ENCODE measurements around the gene SFT2D3.

Gene SFT2D3

DNA sequence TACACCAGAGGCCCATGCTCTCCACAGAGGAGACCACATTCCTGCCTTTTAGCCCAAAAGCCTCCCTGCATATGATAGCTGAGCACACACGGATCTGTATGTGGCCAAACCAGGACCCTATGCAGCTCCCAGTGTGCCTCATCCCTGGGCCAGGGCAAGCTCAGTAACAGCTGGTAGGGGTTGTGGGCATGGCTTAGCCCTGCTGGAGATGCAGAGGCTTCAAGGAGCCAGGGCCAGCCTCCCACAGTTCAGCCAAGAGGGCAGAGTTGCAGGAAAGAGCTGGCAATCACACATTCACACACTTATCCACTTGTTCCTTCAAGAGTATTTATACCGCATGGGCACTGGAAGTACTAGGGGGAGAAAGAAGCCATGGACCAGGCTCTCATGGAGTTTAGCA is 24.4 kb upstream of the SFT2D3 start:
- DNase-seq: peak; percentile 40 to 90
- H3K4me3 ChIP-seq: no peak overlapping the region
- no peaks in the 10 kb centered on the region for H3K36me3 ChIP-seq
- no peaks in the 10 kb centered on the region for H3K27me3 ChIP-seq
- peak overlapping the region; percentile 42 to 95 for H3K27ac ChIP-seq
- no peaks in the 10 kb centered on the region for H3K9me3 ChIP-seq
- TF ChIP-seq, protein P1, sequence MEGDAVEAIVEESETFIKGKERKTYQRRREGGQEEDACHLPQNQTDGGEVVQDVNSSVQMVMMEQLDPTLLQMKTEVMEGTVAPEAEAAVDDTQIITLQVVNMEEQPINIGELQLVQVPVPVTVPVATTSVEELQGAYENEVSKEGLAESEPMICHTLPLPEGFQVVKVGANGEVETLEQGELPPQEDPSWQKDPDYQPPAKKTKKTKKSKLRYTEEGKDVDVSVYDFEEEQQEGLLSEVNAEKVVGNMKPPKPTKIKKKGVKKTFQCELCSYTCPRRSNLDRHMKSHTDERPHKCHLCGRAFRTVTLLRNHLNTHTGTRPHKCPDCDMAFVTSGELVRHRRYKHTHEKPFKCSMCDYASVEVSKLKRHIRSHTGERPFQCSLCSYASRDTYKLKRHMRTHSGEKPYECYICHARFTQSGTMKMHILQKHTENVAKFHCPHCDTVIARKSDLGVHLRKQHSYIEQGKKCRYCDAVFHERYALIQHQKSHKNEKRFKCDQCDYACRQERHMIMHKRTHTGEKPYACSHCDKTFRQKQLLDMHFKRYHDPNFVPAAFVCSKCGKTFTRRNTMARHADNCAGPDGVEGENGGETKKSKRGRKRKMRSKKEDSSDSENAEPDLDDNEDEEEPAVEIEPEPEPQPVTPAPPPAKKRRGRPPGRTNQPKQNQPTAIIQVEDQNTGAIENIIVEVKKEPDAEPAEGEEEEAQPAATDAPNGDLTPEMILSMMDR (IDR thresholded peaks at IDR 0.05): no peak
- H3K4me1 ChIP-seq: peaks cover 0 to 53% (median 42%) of the 10 kb centered on the region in 4 donors
- intact Hi-C loops (cut with DNase I; ENCODE audit: low total_unique reads): loop anchor here (10.0 kb wide), 1 partner anchor 292 kb away; the partner anchor contains the start of gene MAP3K2

DNA sequence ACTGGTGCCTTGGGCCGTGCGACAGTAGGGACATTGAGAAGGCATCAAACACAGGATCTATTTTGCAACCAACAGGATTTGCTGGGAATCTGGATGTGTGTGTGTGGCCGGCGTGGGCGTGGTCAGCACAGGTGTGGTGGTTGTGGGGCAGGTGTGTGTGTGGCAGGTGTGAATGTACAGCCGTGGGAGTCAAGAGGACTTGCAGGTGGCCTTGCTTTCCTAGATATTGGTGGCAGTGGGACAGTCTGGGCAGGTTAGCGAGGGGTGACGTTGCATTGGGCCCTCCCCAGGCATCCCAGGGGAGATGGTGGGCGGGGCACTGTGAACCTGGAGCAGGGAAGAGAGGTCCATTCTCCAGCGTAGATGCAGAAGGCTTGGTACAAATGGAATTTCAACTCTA is 22.8 kb upstream of the SFT2D3 start:
- TF ChIP-seq, protein P1 (IDR thresholded peaks at IDR 0.05): no peak
- Histone ChIP-seq H3K36me3 (no peaks in the 10 kb centered on the region), H3K9me3 (no peaks in the 10 kb centered on the region), H3K4me1 (peaks cover 0 to 53% (median 34%) of the 10 kb centered on the region in 4 donors), H3K27ac (no peak overlapping the region), H3K27me3 (no peaks in the 10 kb centered on the region), H3K4me3 (no peak overlapping the region)
- intact Hi-C loops (cut with DNase I; ENCODE audit: low total_unique reads): loop anchor here (10.0 kb wide), 1 partner anchor 294 kb away; the partner anchor contains the start of gene MAP3K2
- DNase-seq: peak in 1 of 2 donors; percentile 17

DNA sequence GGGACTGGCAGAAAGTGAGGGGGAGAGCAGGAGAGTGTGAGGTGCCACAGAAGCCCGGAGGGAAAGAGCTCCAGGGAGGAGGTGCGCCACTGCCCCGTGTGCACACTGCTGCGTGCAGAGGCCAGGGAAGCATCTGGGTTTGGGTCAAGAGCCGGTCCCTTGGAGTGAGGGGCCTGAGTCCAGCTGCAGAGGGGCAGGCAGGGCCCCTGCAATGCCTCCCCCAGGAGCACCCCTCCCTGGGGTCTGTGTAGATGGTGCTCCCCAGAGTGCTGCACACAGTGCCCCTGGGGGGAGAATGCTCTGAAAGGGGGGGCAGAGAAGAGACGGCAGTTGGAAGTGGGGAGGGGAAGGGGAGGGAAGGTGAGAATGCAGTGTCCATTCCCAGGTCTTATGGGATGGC is 22.3 kb upstream of the SFT2D3 start:
- Histone ChIP-seq H3K27me3 (no peaks in the 10 kb centered on the region), H3K9me3 (no peaks in the 10 kb centered on the region), H3K4me1 (peaks cover 0 to 55% (median 31%) of the 10 kb centered on the region in 4 donors), H3K4me3 (no peak overlapping the region), H3K36me3 (no peaks in the 10 kb centered on the region), H3K27ac (no peak overlapping the region)
- TF ChIP-seq, protein P1 (IDR thresholded peaks at IDR 0.05): no peak
- intact Hi-C loops (cut with DNase I; ENCODE audit: low total_unique reads): loop anchor here (10.0 kb wide), 1 partner anchor 294 kb away; the partner anchor contains the start of gene MAP3K2
- DNase-seq: no peak

DNA sequence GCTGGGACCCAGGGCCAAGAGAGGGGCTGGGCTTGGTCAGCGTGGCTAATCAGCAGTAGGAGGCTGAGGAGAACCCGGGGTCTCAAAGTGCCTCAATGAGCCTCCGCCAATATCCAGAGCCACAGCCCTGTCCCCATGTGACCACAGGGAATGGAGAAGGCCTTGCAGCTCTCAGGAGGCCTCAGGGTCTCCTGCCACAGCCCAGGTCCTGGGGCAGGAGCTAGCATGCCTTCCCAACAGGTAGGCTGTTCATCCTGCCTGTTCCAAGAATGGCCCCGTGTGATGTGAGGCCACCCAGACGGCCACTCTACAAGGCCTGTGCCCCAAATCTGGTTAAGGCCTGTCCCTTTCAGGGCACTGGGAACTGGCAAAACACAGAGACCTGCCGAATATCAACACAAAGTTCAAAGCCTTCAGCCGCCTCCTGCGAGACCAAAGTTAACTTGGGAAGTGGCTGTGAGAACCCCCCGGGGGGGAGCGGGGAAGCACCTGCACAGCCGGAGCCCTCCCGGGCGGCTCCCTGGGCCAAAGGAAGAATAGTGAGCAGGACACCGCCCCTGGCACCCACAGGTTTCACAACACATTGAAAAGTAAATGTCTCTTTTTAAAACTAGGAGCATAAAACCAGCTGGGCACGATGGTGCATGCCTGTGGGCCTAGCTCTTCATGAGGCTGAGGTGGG is 21.5 kb upstream of the SFT2D3 start:
- intact Hi-C loops (cut with DNase I; ENCODE audit: low total_unique reads): loop anchor here (10.0 kb wide), 1 partner anchor 295 kb away; the partner anchor contains the start of gene MAP3K2
- Histone ChIP-seq H3K27ac (no peak overlapping the region), H3K4me1 (peaks cover 0 to 56% (median 28%) of the 10 kb centered on the region in 4 donors), H3K27me3 (no peaks in the 10 kb centered on the region), H3K36me3 (no peaks in the 10 kb centered on the region), H3K4me3 (no peak overlapping the region), H3K9me3 (no peaks in the 10 kb centered on the region)
- no peak for DNase-seq
- TF ChIP-seq, protein P1 (IDR thresholded peaks at IDR 0.05): no peak

DNA sequence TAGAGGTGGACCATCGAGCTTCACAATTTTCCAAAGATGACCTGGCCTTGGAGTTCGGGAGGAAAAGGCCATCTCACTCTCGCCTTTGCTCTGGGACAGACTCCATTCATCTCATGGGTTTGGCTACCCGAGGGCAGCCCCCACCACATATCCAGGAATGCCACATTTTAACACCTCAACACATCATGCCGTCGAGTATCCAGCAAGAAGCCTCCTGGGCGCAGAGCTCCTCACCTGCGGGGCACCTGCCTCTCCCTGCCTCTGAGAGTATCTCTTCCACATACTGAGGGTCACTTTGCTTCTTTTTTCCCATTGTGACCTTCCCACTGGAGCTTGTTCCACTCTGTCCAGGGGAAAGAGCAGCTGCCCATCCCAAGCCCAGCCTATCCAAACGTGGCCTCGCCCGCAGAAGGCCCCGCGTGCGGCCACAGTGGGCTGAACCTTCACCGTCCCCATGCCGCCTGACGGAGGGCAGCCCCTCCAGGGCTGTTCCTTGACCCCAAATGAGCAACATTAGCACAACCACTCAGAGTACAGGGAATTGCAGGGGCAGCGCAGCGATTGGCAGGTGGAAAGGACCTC is 20.5 kb upstream of the SFT2D3 start:
- Histone ChIP-seq H3K36me3 (no peaks in the 10 kb centered on the region), H3K4me3 (peak overlapping the region; percentile 28 to 46), H3K27ac (peak overlapping the region; percentile 14 to 45), H3K4me1 (peaks cover 0 to 55% (median 25%) of the 10 kb centered on the region in 4 donors), H3K27me3 (no peaks in the 10 kb centered on the region), H3K9me3 (no peaks in the 10 kb centered on the region)
- intact Hi-C loops (cut with DNase I; ENCODE audit: low total_unique reads): no loop called here
- DNase-seq: no peak
- TF ChIP-seq, protein P1 (IDR thresholded peaks at IDR 0.05): no peak

Measured in tibial artery (tissue), 4 donors.